Smooth muscle cell (in vitro differentiated cells): ENCODE measurements around the gene FBXL16. TPM values are rescaled to one million over a fixed set of nuclear protein-coding genes. Genes with fewer than 3 reads are reported as not detected.
A peak's percentile ranks its signal among the peaks of the same experiment; 100 is the strongest.

Experiments used
- DNase-seq: peaks from one replicate; lab custom pipeline; 2025; ENCODE audit not compliant: unreplicated experiment; lab: John Stamatoyannopoulos, UW
- H2AFZ ChIP-seq: fragments of 200-600 bp; sonication (generic); 2 replicates; pipeline ENCODE4 v1.6.0; 2016; ENCODE audit warnings: antibody characterized with exemption, low read depth, mild to moderate bottlenecking
- H3F3A ChIP-seq: fragments of 200-600 bp; sonication (generic); 2 replicates; pipeline ENCODE4 v1.6.0; 2017; ENCODE audit warnings: antibody characterized with exemption, low read depth
- H3K27ac ChIP-seq: fragments of 200-600 bp; sonication (generic); 2 replicates; pipeline ENCODE4 v1.5.1; 2016; ENCODE audit warnings: low read depth, mild to moderate bottlenecking
- H3K27me3 ChIP-seq: fragments of 200-600 bp; sonication (generic); 2 replicates; pipeline ENCODE4 v1.6.1; 2016; ENCODE audit warnings: low read depth, mild to moderate bottlenecking
- H3K36me3 ChIP-seq: fragments of 200-600 bp; sonication (generic); 2 replicates; pipeline ENCODE4 v1.5.1; 2016; ENCODE audit warnings: low read depth
- H3K4me1 ChIP-seq: fragments of 200-600 bp; sonication (generic); 2 replicates; pipeline ENCODE4 v1.5.1; 2016; ENCODE audit warnings: low read depth
- H3K4me2 ChIP-seq: fragments of 200-600 bp; sonication (generic); 2 replicates; pipeline ENCODE4 v1.6.0; 2016; ENCODE audit warnings: mild to moderate bottlenecking
- H3K4me3 ChIP-seq: fragments of 200-600 bp; sonication (generic); 2 replicates; pipeline ENCODE4 v1.5.1; 2016; ENCODE audit warnings: mild to moderate bottlenecking
- H3K79me2 ChIP-seq: fragments of 200-600 bp; sonication (generic); 2 replicates; pipeline ENCODE4 v1.6.0; 2016; ENCODE audit warnings: low read depth, mild to moderate bottlenecking
- H3K9ac ChIP-seq: fragments of 200-600 bp; sonication (generic); 2 replicates; pipeline ENCODE4 v1.6.0; 2016; ENCODE audit warnings: low read depth
- H3K9me3 ChIP-seq: fragments of 200-600 bp; sonication (generic); replicated peaks from 2 replicates; pipeline ENCODE4 v1.5.1; 2016; ENCODE audit warnings: low read depth
- H4K20me1 ChIP-seq: fragments of 200-600 bp; sonication (generic); 2 replicates; pipeline ENCODE4 v1.6.0; 2016; ENCODE audit warnings: low read depth
- WGBS: methylation state at CpG from one replicate; pipeline ENCODE4 v1.1.7; 2016; ENCODE audit warnings: low lambda C conversion rate; 5-methylcytosine and 5-hydroxymethylcytosine counted together
- polyA plus RNA-seq: library from polyadenylated mRNA; unstranded; fragments of >200 nt; fragmentation: Nextera tagmentation; extraction: Ambion mirVana; gene quantifications from 2 replicates; pipeline ENCODE4 v1.2.1, GENCODE V29; 2016
- total RNA-seq: library from RNA; depleted of rRNA; stranded (reverse); fragments of >200 nt; gene quantifications from 2 replicates; pipeline ENCODE4 v1.2.3, GENCODE V29; 2014
- TF ChIP-seq, protein P1 (sequence below): fragments of 200-600 bp; sonication (generic); IDR thresholded peaks from 2 replicates; pipeline ENCODE4 v1.5.1; 2017; ENCODE audit warnings: borderline replicate concordance, mild to moderate bottlenecking, antibody characterized with exemption; ENCODE audit not compliant: insufficient read depth, poor library complexity, severe bottlenecking

FBXL16 gene
- total and polyA plus RNA-seq, 2 experiments from 2014 or later = 0.17 to 0.76 TPM

- DNase-seq = no peak
These were observed 28.0 kb upstream of the FBXL16 start for GRCh38 chr16:733382-734207.

DNA sequence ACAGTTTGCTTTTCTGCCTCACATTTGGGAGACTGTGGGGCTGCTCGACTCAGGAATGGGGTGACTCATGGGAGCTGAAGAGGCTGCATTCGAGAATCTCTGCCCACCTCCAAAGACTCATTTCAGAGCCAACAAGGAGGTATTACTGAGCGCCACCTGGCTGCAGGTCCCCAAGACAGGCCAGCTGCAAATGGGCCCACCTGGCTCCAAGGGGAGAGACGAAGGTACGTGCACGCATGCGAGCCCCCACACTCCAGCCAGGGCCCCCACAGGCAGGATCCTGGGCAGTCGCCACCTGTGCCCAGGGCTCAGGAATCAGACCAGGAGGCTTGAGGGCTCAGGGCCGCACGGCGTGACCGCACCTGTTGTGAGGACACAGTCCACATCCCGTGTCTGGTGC, 27.3 kb upstream of the FBXL16 start:
- no peak overlapping the region for H3K4me3 ChIP-seq
- H3K9me3 ChIP-seq = no peaks in the 10 kb centered on the region

More at GRCh38 chr16:733382-734207, 28.0 kb upstream of the FBXL16 start:
- Histone ChIP-seq H3K27ac (no peak overlapping the region), H3K79me2 (no peaks in the 10 kb centered on the region), H2AFZ (no peak overlapping the region), H3K4me3 (no peak overlapping the region), H3K27me3 (no peaks in the 10 kb centered on the region), H3K36me3 (no peaks in the 10 kb centered on the region), H4K20me1 (no peaks in the 10 kb centered on the region), H3K9me3 (no peaks in the 10 kb centered on the region), H3K9ac (no peak overlapping the region), H3F3A (no peaks in the 10 kb centered on the region), H3K4me2 (no peak overlapping the region), H3K4me1 (peaks cover 1% of the 10 kb centered on the region)
- TF ChIP-seq, protein P1, sequence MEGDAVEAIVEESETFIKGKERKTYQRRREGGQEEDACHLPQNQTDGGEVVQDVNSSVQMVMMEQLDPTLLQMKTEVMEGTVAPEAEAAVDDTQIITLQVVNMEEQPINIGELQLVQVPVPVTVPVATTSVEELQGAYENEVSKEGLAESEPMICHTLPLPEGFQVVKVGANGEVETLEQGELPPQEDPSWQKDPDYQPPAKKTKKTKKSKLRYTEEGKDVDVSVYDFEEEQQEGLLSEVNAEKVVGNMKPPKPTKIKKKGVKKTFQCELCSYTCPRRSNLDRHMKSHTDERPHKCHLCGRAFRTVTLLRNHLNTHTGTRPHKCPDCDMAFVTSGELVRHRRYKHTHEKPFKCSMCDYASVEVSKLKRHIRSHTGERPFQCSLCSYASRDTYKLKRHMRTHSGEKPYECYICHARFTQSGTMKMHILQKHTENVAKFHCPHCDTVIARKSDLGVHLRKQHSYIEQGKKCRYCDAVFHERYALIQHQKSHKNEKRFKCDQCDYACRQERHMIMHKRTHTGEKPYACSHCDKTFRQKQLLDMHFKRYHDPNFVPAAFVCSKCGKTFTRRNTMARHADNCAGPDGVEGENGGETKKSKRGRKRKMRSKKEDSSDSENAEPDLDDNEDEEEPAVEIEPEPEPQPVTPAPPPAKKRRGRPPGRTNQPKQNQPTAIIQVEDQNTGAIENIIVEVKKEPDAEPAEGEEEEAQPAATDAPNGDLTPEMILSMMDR = peak; percentile 29
- WGBS = 91% methylated on average over 34 of the region's 34 CpGs

GRCh38 chr16:732332-732731, 26.7 kb upstream of the FBXL16 start:
- TF ChIP-seq, protein P1 = no peak
- no peaks in the 10 kb centered on the region for H3K36me3 ChIP-seq
- no peaks in the 10 kb centered on the region for H3K27me3 ChIP-seq
- H3K4me2 ChIP-seq = no peak overlapping the region
- no peaks in the 10 kb centered on the region for H3K79me2 ChIP-seq
- no peak overlapping the region for H3K4me3 ChIP-seq
- 98% methylated on average over 12 of the region's 12 CpGs for WGBS
- no peaks in the 10 kb centered on the region for H3K9me3 ChIP-seq
- no peak overlapping the region for H2AFZ ChIP-seq
- DNase-seq = no peak
- H3K27ac ChIP-seq = no peak overlapping the region
- H3K9ac ChIP-seq = no peak overlapping the region
- H3F3A ChIP-seq = no peaks in the 10 kb centered on the region
- H4K20me1 ChIP-seq = no peaks in the 10 kb centered on the region
- H3K4me1 ChIP-seq = peaks cover 9% of the 10 kb centered on the region

More for the DNA sequence above, 27.3 kb upstream of the FBXL16 start:
- no peaks in the 10 kb centered on the region for H3K36me3 ChIP-seq
- H4K20me1 ChIP-seq = no peaks in the 10 kb centered on the region
- no peaks in the 10 kb centered on the region for H3F3A ChIP-seq
- no peak overlapping the region for H3K4me2 ChIP-seq
- H3K27ac ChIP-seq = no peak overlapping the region
- no peak overlapping the region for H3K9ac ChIP-seq
- TF ChIP-seq, protein P1 = no peak
- DNase-seq = no peak
- H3K79me2 ChIP-seq = no peaks in the 10 kb centered on the region
- 95% methylated on average over 13 of the region's 13 CpGs for WGBS
- no peaks in the 10 kb centered on the region for H3K27me3 ChIP-seq
- peaks cover 4% of the 10 kb centered on the region for H3K4me1 ChIP-seq
- H2AFZ ChIP-seq = no peak overlapping the region
